Glutamatergic neuron (in vitro differentiated cells): ENCODE data around the gene HTR2C. TPM values are rescaled to one million over a fixed set of nuclear protein-coding genes. Genes with fewer than 3 reads are reported as not detected.

Experiments used
- DNase-seq: peaks from one replicate; pipeline ENCODE4 v3.0.0; 2022
- H3K27ac Mint-ChIP-seq: one replicate; pipeline ENCODE4 v1.8.0; 2020; ENCODE audit warnings: mild to moderate bottlenecking, mixed read lengths, inconsistent platforms; ENCODE audit not compliant: unreplicated experiment
- H3K27me3 Mint-ChIP-seq: one replicate; pipeline ENCODE4 v1.8.0; 2020; ENCODE audit warnings: mild to moderate bottlenecking, moderate library complexity, mixed read lengths, inconsistent platforms; ENCODE audit not compliant: unreplicated experiment
- H3K36me3 Mint-ChIP-seq: one replicate; pipeline ENCODE4 v1.8.0; 2020; ENCODE audit warnings: mild to moderate bottlenecking, mixed read lengths, inconsistent platforms; ENCODE audit not compliant: unreplicated experiment
- H3K4me1 Mint-ChIP-seq: one replicate; pipeline ENCODE4 v1.8.0; 2020; ENCODE audit warnings: mild to moderate bottlenecking, low read depth, mixed read lengths, inconsistent platforms; ENCODE audit not compliant: unreplicated experiment
- H3K4me3 Mint-ChIP-seq: one replicate; pipeline ENCODE4 v1.8.0; 2020; ENCODE audit warnings: mild to moderate bottlenecking, mixed read lengths, inconsistent platforms; ENCODE audit not compliant: unreplicated experiment
- H3K9me3 Mint-ChIP-seq: one replicate; pipeline ENCODE4 v1.8.0; 2020; ENCODE audit warnings: mild to moderate bottlenecking, moderate library complexity, mixed read lengths, inconsistent platforms; ENCODE audit not compliant: unreplicated experiment
- total RNA-seq: library from RNA; stranded (reverse); fragmentation: NEBNext Ultra II Directional; extraction: Animal tissue kit (Norgen Biotek cat#: 25700); gene quantifications from one replicate; pipeline ENCODE4 v1.2.1, GENCODE V29; 2021; ENCODE audit not compliant: unreplicated experiment
- TF ChIP-seq, protein P1 (sequence below): fragments of 200-600 bp; sonication (generic); IDR thresholded peaks from one replicate; pipeline ENCODE4 v1.5.0; 2021; ENCODE audit not compliant: partially characterized antibody, unreplicated experiment

The HTR2C gene
- total RNA-seq, 1 donor from 2014 or later = not detected

DNA sequence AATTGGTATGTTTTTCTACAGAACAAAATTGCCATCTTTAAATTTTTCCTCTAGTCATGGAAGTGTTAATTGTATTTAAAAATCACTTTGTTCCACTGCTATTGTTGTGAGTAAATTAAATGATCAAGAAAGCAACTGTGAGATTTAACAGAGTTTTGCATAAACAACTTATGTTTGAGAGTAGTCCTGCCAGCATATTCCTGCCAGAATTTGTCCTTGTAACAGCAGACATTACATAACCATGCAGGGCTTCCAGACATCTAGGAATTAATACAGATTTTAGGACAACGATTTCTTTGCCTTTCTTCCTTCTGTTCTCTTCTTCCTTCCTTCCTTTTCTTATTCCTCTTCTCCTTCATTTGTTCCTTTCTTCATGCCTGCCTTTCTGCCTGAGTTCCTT lies 125.5 kb downstream of the HTR2C start:
- Mint-ChIP-seq H3K4me3 (no peak overlapping the region), H3K36me3 (no peaks in the 10 kb centered on the region), H3K27ac (no peak overlapping the region), H3K27me3 (no peaks in the 10 kb centered on the region), H3K9me3 (no peaks in the 10 kb centered on the region), H3K4me1 (no peaks in the 10 kb centered on the region)
- TF ChIP-seq, protein P1, sequence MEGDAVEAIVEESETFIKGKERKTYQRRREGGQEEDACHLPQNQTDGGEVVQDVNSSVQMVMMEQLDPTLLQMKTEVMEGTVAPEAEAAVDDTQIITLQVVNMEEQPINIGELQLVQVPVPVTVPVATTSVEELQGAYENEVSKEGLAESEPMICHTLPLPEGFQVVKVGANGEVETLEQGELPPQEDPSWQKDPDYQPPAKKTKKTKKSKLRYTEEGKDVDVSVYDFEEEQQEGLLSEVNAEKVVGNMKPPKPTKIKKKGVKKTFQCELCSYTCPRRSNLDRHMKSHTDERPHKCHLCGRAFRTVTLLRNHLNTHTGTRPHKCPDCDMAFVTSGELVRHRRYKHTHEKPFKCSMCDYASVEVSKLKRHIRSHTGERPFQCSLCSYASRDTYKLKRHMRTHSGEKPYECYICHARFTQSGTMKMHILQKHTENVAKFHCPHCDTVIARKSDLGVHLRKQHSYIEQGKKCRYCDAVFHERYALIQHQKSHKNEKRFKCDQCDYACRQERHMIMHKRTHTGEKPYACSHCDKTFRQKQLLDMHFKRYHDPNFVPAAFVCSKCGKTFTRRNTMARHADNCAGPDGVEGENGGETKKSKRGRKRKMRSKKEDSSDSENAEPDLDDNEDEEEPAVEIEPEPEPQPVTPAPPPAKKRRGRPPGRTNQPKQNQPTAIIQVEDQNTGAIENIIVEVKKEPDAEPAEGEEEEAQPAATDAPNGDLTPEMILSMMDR = no peak
- DNase-seq = no peak

DNA sequence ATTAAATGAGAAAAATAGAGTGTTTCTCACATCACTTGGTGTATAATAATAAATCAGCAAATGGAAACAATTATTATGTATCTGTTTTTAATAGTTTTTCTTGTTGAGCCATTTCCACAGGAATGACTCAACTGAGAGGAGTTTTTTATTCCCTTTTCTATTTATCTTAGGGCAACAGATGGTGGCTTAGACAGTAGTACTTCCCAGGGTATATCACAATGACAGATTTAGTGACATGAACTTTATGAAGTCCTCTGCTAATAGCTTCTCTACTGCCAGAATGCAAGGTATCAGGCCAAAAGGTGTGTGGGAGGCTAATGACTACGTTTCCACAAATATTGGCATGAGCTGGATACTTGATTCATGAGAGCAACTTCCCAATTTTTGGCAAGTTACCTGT lies 126.7 kb downstream of the HTR2C start:
- Mint-ChIP-seq H3K9me3 (no peaks in the 10 kb centered on the region), H3K4me1 (no peaks in the 10 kb centered on the region)
- TF ChIP-seq, protein P1 = no peak

DNA sequence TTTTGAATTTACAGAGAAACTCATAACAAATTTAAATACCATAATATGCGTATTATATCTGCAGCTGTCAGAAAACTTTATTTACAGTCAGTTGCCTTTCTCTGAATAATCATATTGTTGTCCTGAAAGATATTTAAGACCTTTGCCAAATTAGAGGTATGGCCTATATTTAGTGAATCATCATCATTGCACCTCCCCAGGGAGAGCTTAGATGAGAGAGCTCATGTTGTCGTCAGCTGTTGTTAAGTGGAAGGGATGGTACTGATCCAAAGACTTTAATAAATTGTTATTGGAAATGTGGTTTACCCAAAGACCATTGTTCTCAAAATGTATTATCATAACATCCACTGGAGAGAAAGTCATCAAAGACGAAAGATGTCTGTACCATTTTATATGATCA lies 128.6 kb downstream of the HTR2C start:
- TF ChIP-seq, protein P1 = no peak
- Mint-ChIP-seq H3K27me3 (no peaks in the 10 kb centered on the region), H3K36me3 (no peaks in the 10 kb centered on the region), H3K4me1 (no peaks in the 10 kb centered on the region), H3K27ac (no peak overlapping the region), H3K9me3 (no peaks in the 10 kb centered on the region), H3K4me3 (no peak overlapping the region)
- no peak for DNase-seq

More for the DNA sequence above, 126.7 kb downstream of the HTR2C start:
- no peaks in the 10 kb centered on the region for H3K27me3 Mint-ChIP-seq
- no peak overlapping the region for H3K4me3 Mint-ChIP-seq
- H3K36me3 Mint-ChIP-seq = no peaks in the 10 kb centered on the region
- H3K27ac Mint-ChIP-seq = no peak overlapping the region
- DNase-seq = no peak

GRCh38 chrX:114715096-114715495 lies 131.2 kb downstream of the HTR2C start:
- H3K9me3 Mint-ChIP-seq = no peaks in the 10 kb centered on the region

DNA sequence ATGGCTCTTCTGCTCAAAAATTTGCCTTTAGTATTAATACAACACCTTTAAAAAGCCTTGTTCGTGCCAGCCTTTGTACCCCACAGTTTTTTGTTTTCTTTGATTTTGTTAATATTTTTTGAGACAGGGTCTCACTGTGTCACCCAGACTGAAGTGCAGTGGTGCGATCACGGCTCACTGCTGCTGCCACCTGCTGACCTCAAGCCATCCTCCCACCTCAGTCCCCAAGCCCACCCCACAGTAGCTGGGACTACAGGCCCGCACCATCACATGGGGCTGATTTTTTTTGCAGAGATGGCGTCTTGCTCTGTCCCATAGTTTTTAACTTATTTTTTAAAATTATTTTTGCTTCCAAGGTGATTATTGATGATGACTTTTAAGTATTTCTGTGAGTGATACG lies 134.0 kb downstream of the HTR2C start:
- no peak for DNase-seq
- TF ChIP-seq, protein P1 = no peak
- H3K4me1 Mint-ChIP-seq = no peaks in the 10 kb centered on the region
- no peaks in the 10 kb centered on the region for H3K36me3 Mint-ChIP-seq
- H3K27me3 Mint-ChIP-seq = no peaks in the 10 kb centered on the region
- H3K4me3 Mint-ChIP-seq = no peak overlapping the region
- no peak overlapping the region for H3K27ac Mint-ChIP-seq
- no peaks in the 10 kb centered on the region for H3K9me3 Mint-ChIP-seq

More at GRCh38 chrX:114715096-114715495, 131.2 kb downstream of the HTR2C start:
- TF ChIP-seq, protein P1 = no peak
- Mint-ChIP-seq H3K27me3 (no peaks in the 10 kb centered on the region), H3K4me1 (no peaks in the 10 kb centered on the region), H3K4me3 (no peak overlapping the region), H3K36me3 (no peaks in the 10 kb centered on the region), H3K27ac (no peak overlapping the region)
- DNase-seq = no peak
